Measurements from ENCODE around the gene DBF4B. TPM values are rescaled to one million over a fixed set of nuclear protein-coding genes. Genes with fewer than 3 reads are reported as not detected.

The DBF4B gene
- total RNA-seq, 4 donors from 2014 or later, result 2.6 to 16.5 (median 4.1) TPM

- Histone ChIP-seq H3K9me3 (no peaks in the 10 kb centered on the region), H3K27ac (peak overlapping the region in 1 of 4 donors; percentile 39), H3K4me3 (peak overlapping the region; percentile 10 to 32 (median 31)), H3K36me3 (no peaks in the 10 kb centered on the region), H3K27me3 (no peaks in the 10 kb centered on the region), H3K4me1 (peaks cover 4 to 30% (median 7%) of the 10 kb centered on the region in 4 donors)
- TF ChIP-seq CTCF (IDR thresholded peaks at IDR 0.05), result peak; percentile 63 to 87 (median 82)
- no peak for TF ChIP-seq POLR2A (IDR thresholded peaks at IDR 0.05)
- DNase-seq, result peak; percentile 66 to 89 (median 87)
Observed at GRCh38 chr17:44779211-44780025, 71.0 kb downstream of the DBF4B start.

GRCh38 chr17:44780161-44780560 is 71.7 kb downstream of the DBF4B start:
- no peaks in the 10 kb centered on the region for H3K27me3 ChIP-seq
- no peak overlapping the region for H3K27ac ChIP-seq
- TF ChIP-seq CTCF (IDR thresholded peaks at IDR 0.05) (no peak), POLR2A (IDR thresholded peaks at IDR 0.05) (no peak)

GRCh38 chr17:44780845-44781480 is 72.5 kb downstream of the DBF4B start:
- no peaks in the 10 kb centered on the region for H3K9me3 ChIP-seq
- TF ChIP-seq POLR2A (IDR thresholded peaks at IDR 0.05), result no peak
- no peak for TF ChIP-seq CTCF (IDR thresholded peaks at IDR 0.05)
- no peak overlapping the region for H3K27ac ChIP-seq
- H3K36me3 ChIP-seq, result no peaks in the 10 kb centered on the region
- no peak for DNase-seq
- H3K27me3 ChIP-seq, result no peaks in the 10 kb centered on the region
- H3K4me3 ChIP-seq, result no peak overlapping the region
- peaks cover 0 to 20% (median 3%) of the 10 kb centered on the region in 4 donors for H3K4me1 ChIP-seq

More at GRCh38 chr17:44780161-44780560, 71.7 kb downstream of the DBF4B start:
- H3K4me3 ChIP-seq, result no peak overlapping the region
- peaks cover 1 to 23% (median 5%) of the 10 kb centered on the region in 4 donors for H3K4me1 ChIP-seq
- no peaks in the 10 kb centered on the region for H3K36me3 ChIP-seq
- no peaks in the 10 kb centered on the region for H3K9me3 ChIP-seq
- DNase-seq, result no peak

- H3K27me3 ChIP-seq, result no peaks in the 10 kb centered on the region
- H3K4me3 ChIP-seq, result no peak overlapping the region
- TF ChIP-seq CTCF (IDR thresholded peaks at IDR 0.05) (no peak), POLR2A (IDR thresholded peaks at IDR 0.05) (no peak)
- H3K27ac ChIP-seq, result peak overlapping the region in 1 of 4 donors; percentile 62
- no peaks in the 10 kb centered on the region for H3K9me3 ChIP-seq
- peak in 1 of 3 donors; percentile 23 for DNase-seq
- peaks cover 0 to 12% (median under 1%) of the 10 kb centered on the region in 4 donors for H3K4me1 ChIP-seq
- no peaks in the 10 kb centered on the region for H3K36me3 ChIP-seq
Observed at GRCh38 chr17:44781551-44782325, 73.3 kb downstream of the DBF4B start.

GRCh38 chr17:44782326-44782850 is 73.9 kb downstream of the DBF4B start:
- Histone ChIP-seq H3K36me3 (no peaks in the 10 kb centered on the region), H3K4me3 (no peak overlapping the region), H3K4me1 (peaks cover 0 to 9% (median 0%) of the 10 kb centered on the region in 4 donors), H3K9me3 (no peaks in the 10 kb centered on the region), H3K27me3 (no peaks in the 10 kb centered on the region), H3K27ac (peak overlapping the region in 1 of 4 donors; percentile 62)
- TF ChIP-seq CTCF (IDR thresholded peaks at IDR 0.05) (no peak), POLR2A (IDR thresholded peaks at IDR 0.05) (no peak)
- peak in 1 of 3 donors; percentile 14 for DNase-seq
